WTC11 (cell line): ENCODE data around the gene CAMK2B. TPM values are rescaled to one million over a fixed set of nuclear protein-coding genes. Genes with fewer than 3 reads are reported as not detected.

Experiments
- ATAC-seq: fragments of 200-7000 bp; cut with Tn5 transposase; 2 replicates; pipeline ENCODE4 v1.10.0; 2021; ENCODE audit warnings: mild to moderate bottlenecking, moderate library complexity
- CTCF ChIA-PET: fragments of 300-600 bp; sonication (Branson Sonifier 250); formaldehyde crosslinking; loops from one replicate; lab custom pipeline; 2021; ENCODE audit warnings: antibody characterized with exemption; lab: Charles Lee
- POLR2A ChIA-PET: fragments of 350-600 bp; sonication (Branson Sonifier 250); formaldehyde crosslinking; loops from one replicate; lab custom pipeline; 2021; ENCODE audit warnings: antibody characterized with exemption; lab: Charles Lee
- DNase-seq: peaks from one replicate; pipeline ENCODE4 v3.0.0; 2021; ENCODE audit warnings: low spot score
- H3K27ac Mint-ChIP-seq: 2 replicates; pipeline ENCODE4 v1.8.0; 2021; ENCODE audit warnings: mixed read lengths
- H3K27me3 Mint-ChIP-seq: 2 replicates; pipeline ENCODE4 v1.8.0; 2021; ENCODE audit warnings: low read depth, mild to moderate bottlenecking, moderate library complexity, mixed read lengths
- H3K36me3 Mint-ChIP-seq: 2 replicates; pipeline ENCODE4 v1.8.0; 2021; ENCODE audit warnings: mixed read lengths
- H3K4me1 Mint-ChIP-seq: 2 replicates; pipeline ENCODE4 v1.8.0; 2022; ENCODE audit warnings: mixed read lengths
- H3K4me3 Mint-ChIP-seq: 2 replicates; pipeline ENCODE4 v1.8.0; 2021; ENCODE audit warnings: mild to moderate bottlenecking, moderate library complexity, mixed read lengths
- H3K9me3 Mint-ChIP-seq: 2 replicates; pipeline ENCODE4 v1.8.0; 2021; ENCODE audit warnings: mixed read lengths
- AFF4 ChIP-seq: sonication (generic); formaldehyde crosslinking; IDR thresholded peaks from 2 replicates; pipeline ENCODE4 v1.8.1; 2023; ENCODE audit warnings: mild to moderate bottlenecking, missing genetic modification reagents, borderline replicate concordance
- CDX4 ChIP-seq: fragments of 250-450 bp; sonication (Bioruptor Pico); IDR thresholded peaks from 2 replicates; pipeline ENCODE4 v1.9.0; 2021; ENCODE audit warnings: moderate library complexity, mild to moderate bottlenecking, inconsistent platforms, borderline replicate concordance
- E2F1 ChIP-seq: sonication (generic); formaldehyde crosslinking; IDR thresholded peaks from 2 replicates; pipeline ENCODE4 v1.8.0; 2022; ENCODE audit warnings: mild to moderate bottlenecking, missing genetic modification reagents
- ERG ChIP-seq: fragments of 250-450 bp; sonication (Bioruptor Pico); IDR thresholded peaks from 2 replicates; pipeline ENCODE4 v1.8.0; 2021; ENCODE audit warnings: mild to moderate bottlenecking
- FOXP4 ChIP-seq: sonication (generic); formaldehyde crosslinking; IDR thresholded peaks from 2 replicates; pipeline ENCODE4 v1.8.0; 2022; ENCODE audit warnings: mild to moderate bottlenecking, missing genetic modification reagents
- GABPB1 ChIP-seq: sonication (generic); formaldehyde crosslinking; IDR thresholded peaks from 2 replicates; pipeline ENCODE4 v1.8.1; 2023; ENCODE audit warnings: mild to moderate bottlenecking, missing genetic modification reagents
- IRF2 ChIP-seq: sonication (generic); formaldehyde crosslinking; IDR thresholded peaks from 2 replicates; pipeline ENCODE4 v1.8.0; 2022; ENCODE audit warnings: low read depth, missing genetic modification reagents, borderline replicate concordance
- JUN ChIP-seq: sonication (generic); formaldehyde crosslinking; IDR thresholded peaks from 2 replicates; pipeline ENCODE4 v1.8.0; 2023; ENCODE audit warnings: mild to moderate bottlenecking, missing genetic modification reagents
- MLX ChIP-seq: sonication (generic); formaldehyde crosslinking; IDR thresholded peaks from 2 replicates; pipeline ENCODE4 v1.8.1; 2023; ENCODE audit warnings: mild to moderate bottlenecking, missing genetic modification reagents, moderate library complexity
- SP1 ChIP-seq: sonication (generic); formaldehyde crosslinking; conservative IDR thresholded peaks from 2 replicates; pipeline ENCODE4 v1.8.1; 2022; ENCODE audit warnings: missing genetic modification reagents
- TEAD4 ChIP-seq: sonication (generic); formaldehyde crosslinking; IDR thresholded peaks from 2 replicates; pipeline ENCODE4 v1.8.0; 2022; ENCODE audit warnings: mild to moderate bottlenecking, missing genetic modification reagents
- ZBTB43 ChIP-seq: sonication (generic); formaldehyde crosslinking; IDR thresholded peaks from 2 replicates; pipeline ENCODE4 v1.8.1; 2023; ENCODE audit warnings: mild to moderate bottlenecking, missing genetic modification reagents
- ZNF219 ChIP-seq: sonication (generic); formaldehyde crosslinking; IDR thresholded peaks from 2 replicates; pipeline ENCODE4 v1.8.0; 2023; ENCODE audit warnings: missing genetic modification reagents, mild to moderate bottlenecking, borderline replicate concordance
- ZNF263 ChIP-seq: sonication (generic); formaldehyde crosslinking; IDR thresholded peaks from 2 replicates; pipeline ENCODE4 v1.8.1; 2022; ENCODE audit warnings: low read depth, mild to moderate bottlenecking, moderate library complexity, missing genetic modification reagents
- ZSCAN18 ChIP-seq: fragments of 250-450 bp; sonication (Bioruptor Pico); IDR thresholded peaks from 2 replicates; pipeline ENCODE4 v2.1.2; 2022; ENCODE audit warnings: mild to moderate bottlenecking, moderate library complexity
- total RNA-seq: library from RNA; stranded (reverse); gene quantifications from 3 replicates; pipeline ENCODE4 v1.2.3, GENCODE V29; 2021

The CAMK2B gene
- total RNA-seq, 1 experiment from 2014 or later, result 0.44 TPM

- TF ChIP-seq AFF4 (no peak), ZBTB43 (CRISPR knock-in tag) (no peak), CDX4 (CRISPR knock-in tag) (no peak), FOXP4 (CRISPR knock-in tag) (no peak), SP1 (CRISPR knock-in tag) (no peak), ZNF263 (CRISPR knock-in tag) (no peak), ERG (CRISPR knock-in tag) (no peak), ZNF219 (CRISPR knock-in tag) (no peak), ZSCAN18 (CRISPR knock-in tag) (no peak), IRF2 (CRISPR knock-in tag) (no peak), E2F1 (CRISPR knock-in tag) (no peak), TEAD4 (no peak)
- TF ChIP-seq, all 79 proteins: peak for 0
These were observed 56.0 kb downstream of the CAMK2B start (continued) for GRCh38 chr7:44269417-44269816.

- Mint-ChIP-seq H3K36me3 (no peaks in the 10 kb centered on the region), H3K27ac (no peak overlapping the region), H3K4me3 (no peak overlapping the region), H3K4me1 (peaks cover 2% of the 10 kb centered on the region; the same call in 1 of the 2 replicates), H3K9me3 (no peaks in the 10 kb centered on the region), H3K27me3 (no peaks in the 10 kb centered on the region; the same call in 1 of the 2 replicates)
- POLR2A ChIA-PET, result no interaction called here
- DNase-seq (no peak), ATAC-seq (no peak)
- CTCF ChIA-PET, result interaction anchor here (1.6 kb wide), 1 partner anchor 50 kb away, joined by 4 read pairs; no protein-coding TSS in a partner anchor
- TF ChIP-seq MLX (CRISPR knock-in tag) (no peak), JUN (CRISPR knock-in tag) (no peak), GABPB1 (CRISPR knock-in tag) (no peak), ERG (CRISPR knock-in tag) (no peak), CDX4 (CRISPR knock-in tag) (no peak)
These were observed 56.7 kb downstream of the CAMK2B start for GRCh38 chr7:44268671-44269070.
